ENCODE data around the gene GALNT18. TPM values are rescaled to one million over a fixed set of nuclear protein-coding genes. Genes with fewer than 3 reads are reported as not detected.

Gene GALNT18
- total and polyA plus RNA-seq, 4 donors: 17.7 to 109 (median 63.7) TPM

- TF ChIP-seq CTCF (IDR thresholded peaks at IDR 0.05; ENCODE audit: control extremely low read depth, extremely low read depth): no peak
- peaks cover 12 to 37% (median 21%) of the 10 kb centered on the region in 5 donors for H3K4me1 ChIP-seq (ENCODE audit: control insufficient read depth in 5 of 5, insufficient read depth in 5 of 5, low read length in 5 of 5)
- DNase-seq: no peak
- WGBS, 2 donors: 90 to 95% methylated on average over 2 of the region's 2 CpGs
- no peaks in the 10 kb centered on the region for H3K27me3 ChIP-seq (ENCODE audit: control insufficient read depth in 3 of 3, insufficient read depth in 3 of 3, low read length in 2 of 3)
- no peak overlapping the region for H3K4me3 ChIP-seq
- H3K9me3 ChIP-seq (ENCODE audit: control insufficient read depth in 4 of 4, insufficient read depth in 3 of 4, low read length in 3 of 4): peaks cover 0 to 3% (median 0%) of the 10 kb centered on the region in 4 donors
- ATAC-seq (ENCODE audit: insufficient read depth, low FRiP score): no peak
- no peaks in the 10 kb centered on the region for H3K36me3 ChIP-seq (ENCODE audit: control insufficient read depth in 4 of 4, insufficient read depth in 4 of 4, low read length in 4 of 4)
- H3K27ac ChIP-seq (ENCODE audit: low read depth in 1 of 2, low read length in 1 of 2): no peak overlapping the region
- no peak overlapping the region for H3K9ac ChIP-seq (ENCODE audit: insufficient read depth in 1 of 2, low read length in 2 of 2)
Observed at GRCh38 chr11:11533057-11533456, 88.7 kb downstream of the GALNT18 start.

- Histone ChIP-seq H3K27me3 (ENCODE audit: control insufficient read depth in 3 of 3, insufficient read depth in 3 of 3, low read length in 2 of 3) (no peaks in the 10 kb centered on the region), H3K9me3 (ENCODE audit: control insufficient read depth in 4 of 4, insufficient read depth in 3 of 4, low read length in 3 of 4) (peaks cover 0 to 3% (median 0%) of the 10 kb centered on the region in 4 donors), H3K4me1 (ENCODE audit: control insufficient read depth in 5 of 5, insufficient read depth in 5 of 5, low read length in 5 of 5) (peaks cover 10 to 32% (median 21%) of the 10 kb centered on the region in 5 donors), H3K9ac (ENCODE audit: insufficient read depth in 1 of 2, low read length in 2 of 2) (no peak overlapping the region), H3K4me3 (no peak overlapping the region), H3K36me3 (ENCODE audit: control insufficient read depth in 4 of 4, insufficient read depth in 4 of 4, low read length in 4 of 4) (no peaks in the 10 kb centered on the region), H3K27ac (ENCODE audit: low read depth in 1 of 2, low read length in 1 of 2) (no peak overlapping the region)
- WGBS, 2 donors: 86 to 93% methylated on average over 2 of the region's 2 CpGs
- DNase-seq: no peak
- TF ChIP-seq CTCF (IDR thresholded peaks at IDR 0.05; ENCODE audit: control extremely low read depth, extremely low read depth): no peak
- no peak for ATAC-seq (ENCODE audit: insufficient read depth, low FRiP score)
Observed at GRCh38 chr11:11532574-11532973, 89.2 kb downstream of the GALNT18 start.

- TF ChIP-seq CTCF (IDR thresholded peaks at IDR 0.05; ENCODE audit: control extremely low read depth, extremely low read depth): no peak
- Histone ChIP-seq H3K9me3 (ENCODE audit: control insufficient read depth in 4 of 4, insufficient read depth in 3 of 4, low read length in 3 of 4) (peaks cover 0 to 3% (median 0%) of the 10 kb centered on the region in 4 donors), H3K4me3 (no peak overlapping the region), H3K4me1 (ENCODE audit: control insufficient read depth in 5 of 5, insufficient read depth in 5 of 5, low read length in 5 of 5) (peaks cover 10 to 30% (median 21%) of the 10 kb centered on the region in 5 donors), H3K27me3 (ENCODE audit: control insufficient read depth in 3 of 3, insufficient read depth in 3 of 3, low read length in 2 of 3) (no peaks in the 10 kb centered on the region), H3K27ac (ENCODE audit: low read depth in 1 of 2, low read length in 1 of 2) (peak overlapping the region in 1 of 2 donors; percentile 12), H3K36me3 (ENCODE audit: control insufficient read depth in 4 of 4, insufficient read depth in 4 of 4, low read length in 4 of 4) (no peaks in the 10 kb centered on the region), H3K9ac (ENCODE audit: insufficient read depth in 1 of 2, low read length in 2 of 2) (no peak overlapping the region)
- peak in 2 of 3 donors; percentile 58 to 77 for DNase-seq
- ATAC-seq (ENCODE audit: insufficient read depth, low FRiP score): no peak
- whole genome bisulfite sequencing, 2 donors: 73 to 85% methylated on average over 11 of the region's 11 CpGs
Observed at GRCh38 chr11:11531131-11531908, 90.5 kb downstream of the GALNT18 start.
